ENCODE results near the gene B3GNT3. TPM values are rescaled to one million over a fixed set of nuclear protein-coding genes. Genes with fewer than 3 reads are reported as not detected.

B3GNT3 gene
- total and polyA plus RNA-seq, 9 of the 15 experiments (the other 6 are each of a cell fraction or from before 2014, with no cell fraction given), result 0.06 to 0.11 (median 0.07) TPM; not detected in 6

GRCh38 chr19:17755977-17756670 lies 38.8 kb upstream of the B3GNT3 start (continued):
- TF ChIP-seq PRDM10 (IDR thresholded peaks at IDR 0.05; ENCODE audit: partially characterized antibody) (no peak), TBP (optimal IDR thresholded peaks at IDR 0.05; ENCODE audit: low read depth, low read length) (no peak), U2AF1 (optimal IDR thresholded peaks at IDR 0.05; ENCODE audit: low read depth, low read length) (no peak), THAP12 (CRISPR knock-in tag; IDR thresholded peaks at IDR 0.05) (no peak), RBFOX2 (IDR thresholded peaks at IDR 0.05; ENCODE audit: low read depth, low read length) (peak; percentile 36; the same call in 1 of the 2 replicates), ZNF384 (IDR thresholded peaks at IDR 0.05; ENCODE audit: low read depth, low read length) (no peak), E2F1 (CRISPR knock-in tag; IDR thresholded peaks at IDR 0.05) (no peak), CBX3 (IDR thresholded peaks at IDR 0.05; ENCODE audit: borderline replicate concordance in 1 of 2, low read length in 2 of 2) (no peak), DNMT1 (IDR thresholded peaks at IDR 0.05) (no peak), RBM39 (optimal IDR thresholded peaks at IDR 0.05; ENCODE audit: low read depth, low read length) (no peak), GABPB2 (CRISPR knock-in tag; conservative IDR thresholded peaks at IDR 0.05) (no peak)

Data from K562 (cell line).